H9 (cell line): ENCODE data around the gene CEP162. TPM values are rescaled to one million over a fixed set of nuclear protein-coding genes. Genes with fewer than 3 reads are reported as not detected.

ENCODE experiments used
- DNase-seq: peaks from one replicate; pipeline ENCODE4 v3.0.0-alpha.2; 2017
- H2AFZ ChIP-seq: one replicate; pipeline ENCODE4 v1.6.1; 2013; ENCODE audit warnings: mild to moderate bottlenecking, low read length, control low read depth, moderate library complexity
- H2AK5ac ChIP-seq: 2 replicates; pipeline ENCODE4 v1.6.1; 2013; ENCODE audit warnings: low read length, control low read depth, mixed read lengths; ENCODE audit not compliant: insufficient read length
- H2BK120ac ChIP-seq: one replicate; pipeline ENCODE4 v1.6.1; 2013; ENCODE audit warnings: low read depth, mild to moderate bottlenecking, low read length, control low read depth, inconsistent platforms; ENCODE audit not compliant: poor library complexity, severe bottlenecking
- H2BK12ac ChIP-seq: 2 replicates; pipeline ENCODE4 v1.6.1; 2013; ENCODE audit warnings: low read length, control low read depth, mixed read lengths, low read depth; ENCODE audit not compliant: insufficient read length
- H2BK15ac ChIP-seq: 2 replicates; pipeline ENCODE4 v1.6.1; 2013; ENCODE audit warnings: low read depth, low read length, control low read depth
- H2BK20ac ChIP-seq: one replicate; pipeline ENCODE4 v1.6.1; 2013; ENCODE audit warnings: low read depth, mild to moderate bottlenecking, low read length, control low read depth, inconsistent platforms; ENCODE audit not compliant: poor library complexity, severe bottlenecking
- H2BK5ac ChIP-seq: 2 replicates; pipeline ENCODE4 v1.6.1; 2013; ENCODE audit warnings: low read length, control low read depth, mixed read lengths; ENCODE audit not compliant: insufficient read length
- H3K14ac ChIP-seq: 2 replicates; pipeline ENCODE4 v1.6.1; 2013; ENCODE audit warnings: low read length, control low read depth; ENCODE audit not compliant: insufficient read depth
- H3K18ac ChIP-seq: 2 replicates; pipeline ENCODE4 v1.6.1; 2013; ENCODE audit warnings: low read depth, mild to moderate bottlenecking, mixed read lengths, low read length, control low read depth; ENCODE audit not compliant: insufficient read length
- H3K23ac ChIP-seq: 2 replicates; pipeline ENCODE4 v1.6.1; 2013; ENCODE audit warnings: low read length, control low read depth, mixed read lengths, low read depth; ENCODE audit not compliant: insufficient read length
- H3K23me2 ChIP-seq: 2 replicates; pipeline ENCODE4 v1.6.1; 2013; ENCODE audit warnings: low read depth, mild to moderate bottlenecking, mixed read lengths, low read length, control low read depth; ENCODE audit not compliant: insufficient read length, poor library complexity, severe bottlenecking
- H3K27ac ChIP-seq: 2 replicates; pipeline ENCODE4 v1.5.1; 2013; ENCODE audit warnings: low read length, control low read depth, mixed read lengths, low read depth; ENCODE audit not compliant: insufficient read length
- H3K27me3 ChIP-seq: 2 replicates; pipeline ENCODE4 v1.6.1; 2013; ENCODE audit warnings: low read length, control low read depth, inconsistent platforms; ENCODE audit not compliant: insufficient read depth
- H3K4ac ChIP-seq: 2 replicates; pipeline ENCODE4 v1.6.1; 2013; ENCODE audit warnings: low read depth, mild to moderate bottlenecking, control low read depth, inconsistent platforms, low read length, moderate library complexity
- H3K4me1 ChIP-seq: 2 replicates; pipeline ENCODE4 v1.6.1; 2013; ENCODE audit warnings: low read length, control low read depth, inconsistent platforms; ENCODE audit not compliant: insufficient read depth
- H3K4me2 ChIP-seq: 2 replicates; pipeline ENCODE4 v1.6.1; 2013; ENCODE audit warnings: low read length, control low read depth, mixed read lengths; ENCODE audit not compliant: insufficient read length, insufficient read depth
- H3K56ac ChIP-seq: 2 replicates; pipeline ENCODE4 v1.6.1; 2013; ENCODE audit warnings: low read depth, mild to moderate bottlenecking, mixed read lengths, low read length, control low read depth; ENCODE audit not compliant: insufficient read length
- H3K79me1 ChIP-seq: 2 replicates; pipeline ENCODE4 v1.6.1; 2013; ENCODE audit warnings: low read depth, mild to moderate bottlenecking, moderate library complexity, low read length, control low read depth, inconsistent platforms; ENCODE audit not compliant: insufficient read depth, poor library complexity, severe bottlenecking
- H3K79me2 ChIP-seq: 2 replicates; pipeline ENCODE4 v1.6.1; 2013; ENCODE audit warnings: low read length, control low read depth, inconsistent platforms; ENCODE audit not compliant: insufficient read depth
- H3K9ac ChIP-seq: 2 replicates; pipeline ENCODE4 v1.6.1; 2013; ENCODE audit warnings: low read length, control low read depth, mixed read lengths; ENCODE audit not compliant: insufficient read length; ENCODE audit errors: extremely low read depth
- H3K9me3 ChIP-seq: one replicate; pipeline ENCODE4 v1.6.1; 2013; ENCODE audit warnings: low read depth, low read length, inconsistent platforms; ENCODE audit not compliant: control insufficient read depth
- H3T11ph ChIP-seq: one replicate; pipeline ENCODE4 v1.6.1; 2013; ENCODE audit warnings: mild to moderate bottlenecking, low read length, control low read depth, inconsistent platforms
- H4K20me1 ChIP-seq: one replicate; pipeline ENCODE4 v1.6.1; 2013; ENCODE audit not compliant: control insufficient read depth, insufficient read length, insufficient read depth
- H4K5ac ChIP-seq: 2 replicates; pipeline ENCODE4 v1.6.1; 2013; ENCODE audit warnings: low read depth, mild to moderate bottlenecking, mixed read lengths, low read length, control low read depth; ENCODE audit not compliant: insufficient read length
- H4K8ac ChIP-seq: replicated peaks from 2 replicates; pipeline ENCODE4 v1.6.1; 2013; ENCODE audit warnings: low read length, control low read depth, mixed read lengths, low read depth; ENCODE audit not compliant: insufficient read length
- H4K91ac ChIP-seq: 2 replicates; pipeline ENCODE4 v1.6.1; 2013; ENCODE audit warnings: low read depth, mild to moderate bottlenecking, moderate library complexity, mixed read lengths, low read length, control low read depth; ENCODE audit not compliant: insufficient read length
- H3K27ac Mint-ChIP-seq, 3 experiments: 2 replicates in 2 of 3; 3 replicates in 1 of 3; pipeline ENCODE4 v1.8.0; 2020 to 2021; ENCODE audit warnings: mixed read lengths in 3 of 3, mild to moderate bottlenecking in 1 of 3, moderate library complexity in 1 of 3
- H3K27me3 Mint-ChIP-seq: 2 replicates; pipeline ENCODE4 v1.8.0; 2021; ENCODE audit warnings: low read depth, mild to moderate bottlenecking, moderate library complexity, mixed read lengths
- H3K36me3 Mint-ChIP-seq, 3 experiments: 2 replicates in 2 of 3; 3 replicates in 1 of 3; pipeline ENCODE4 v1.8.0; 2020 to 2021; ENCODE audit warnings: low read depth in 3 of 3, mixed read lengths in 3 of 3; ENCODE audit not compliant: insufficient read depth in 1 of 3
- H3K4me1 Mint-ChIP-seq, 2 experiments: 2 replicates each; pipeline ENCODE4 v1.8.0; 2020; ENCODE audit warnings: mixed read lengths in 2 of 2
- H3K4me3 Mint-ChIP-seq, 2 experiments: 2 replicates in 1 of 2; 3 replicates in 1 of 2; pipeline ENCODE4 v1.8.0; 2020 to 2021; ENCODE audit warnings: mild to moderate bottlenecking in 2 of 2, mixed read lengths in 2 of 2, moderate library complexity in 1 of 2
- H3K9me3 Mint-ChIP-seq, 2 experiments: 2 replicates in 1 of 2; 3 replicates in 1 of 2; pipeline ENCODE4 v1.8.0; 2020; ENCODE audit warnings: mild to moderate bottlenecking in 2 of 2, mixed read lengths in 2 of 2, moderate library complexity in 1 of 2
- CTCF ChIP-seq: fragments of 200-600 bp; sonication (generic); conservative IDR thresholded peaks from 3 replicates; pipeline ENCODE4 v1.8.0; 2021; ENCODE audit warnings: antibody characterized with exemption, mild to moderate bottlenecking
- WGBS: extraction: QIAGEN DNeasy Blood & Tissue Kit; methylation state at CpG from one replicate; pipeline ENCODE4 v1.1.7; 2013; ENCODE audit warnings: missing lambda C conversion rate, low lambda C conversion rate, mixed read lengths; ENCODE audit not compliant: insufficient read length; ENCODE audit errors: extremely low coverage; 5-methylcytosine and 5-hydroxymethylcytosine counted together
- total RNA-seq: library from RNA; stranded (reverse); gene quantifications from 2 replicates; pipeline ENCODE4 v1.2.1, GENCODE V29; 2021

Gene CEP162
- total RNA-seq, 1 experiment from 2014 or later = 11.5 TPM

DNA sequence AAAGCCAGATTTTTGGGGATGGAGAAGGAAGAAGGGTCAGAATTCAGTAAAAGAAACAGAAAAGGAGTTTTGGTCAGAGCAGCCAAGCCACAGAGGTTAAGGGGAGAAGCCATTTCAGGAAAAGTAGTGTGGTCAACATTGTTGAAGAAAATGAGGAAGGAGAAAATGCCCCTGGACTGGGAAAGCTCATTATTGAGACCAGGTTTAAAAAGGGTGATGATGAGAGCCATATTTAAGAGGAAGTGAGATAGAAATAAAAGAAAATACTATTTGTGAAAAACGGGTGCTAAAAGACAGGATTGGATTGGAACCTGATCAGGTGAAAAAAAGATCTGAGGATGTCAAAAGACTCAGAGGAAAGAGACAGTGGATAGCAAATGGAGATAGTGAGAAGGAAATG is 75.8 kb downstream of the CEP162 start:
- no peak overlapping the region for H3K4me2 ChIP-seq

More for the DNA sequence above, 75.8 kb downstream of the CEP162 start:
- Histone ChIP-seq H2BK20ac (no peak overlapping the region), H2BK12ac (no peak overlapping the region), H3K27ac (no peak overlapping the region), H2BK15ac (no peak overlapping the region), H3K18ac (no peak overlapping the region), H3K23ac (no peak overlapping the region), H3K79me1 (no peaks in the 10 kb centered on the region), H3K9ac (no peak overlapping the region), H2AFZ (no peak overlapping the region), H4K20me1 (no peaks in the 10 kb centered on the region), H3K79me2 (no peaks in the 10 kb centered on the region), H3K4me1 (no peaks in the 10 kb centered on the region), H2BK120ac (no peak overlapping the region), H3K14ac (no peak overlapping the region), H3K56ac (no peak overlapping the region), H4K91ac (no peak overlapping the region), H3K4ac (no peak overlapping the region), H3K23me2 (no peaks in the 10 kb centered on the region), H2BK5ac (no peak overlapping the region), H2AK5ac (no peak overlapping the region), H4K8ac (no peak overlapping the region), H4K5ac (no peak overlapping the region), H3T11ph (no peak overlapping the region), H3K27me3 (no peaks in the 10 kb centered on the region), H3K9me3 (no peaks in the 10 kb centered on the region)
- Mint-ChIP-seq H3K27ac (no peak overlapping the region), H3K9me3 (no peaks in the 10 kb centered on the region), H3K36me3 (peaks cover 6 to 16% (median 10%) of the 10 kb centered on the region in 3 experiments; a peak in 5 of 7 replicates), H3K4me3 (no peak overlapping the region), H3K4me1 (no peaks in the 10 kb centered on the region), H3K27me3 (no peaks in the 10 kb centered on the region)
- DNase-seq = no peak
- no peak for TF ChIP-seq CTCF
- no CpG with 5 or more reads among the region's 1 CpG for WGBS
